Esophagus muscularis mucosa (tissue), 4 donors: ENCODE measurements around the gene KCNAB1. TPM values are rescaled to one million over a fixed set of nuclear protein-coding genes. Genes with fewer than 3 reads are reported as not detected.

Experiments
- DNase-seq: peaks from one replicate; pipeline ENCODE4 v3.0.0-alpha.2; 2017; ENCODE audit errors: extremely low spot score
- H3K27ac ChIP-seq, 4 donors: fragments of 200-600 bp; sonication (generic); replicated peaks in 1 of 4; 1 replicate in 3 of 4; 2 replicates in 1 of 4; pipeline ENCODE4 v1.5.1; 2016 to 2019; ENCODE audit warnings: mild to moderate bottlenecking in 1 of 4
- H3K27me3 ChIP-seq, 4 donors: fragments of 200-600 bp; sonication (generic); one replicate each; pipeline versions ENCODE4 v1.5.1 to v1.6.0; 2016 to 2019
- H3K36me3 ChIP-seq, 4 donors: fragments of 200-600 bp; sonication (generic); one replicate each; pipeline ENCODE4 v1.5.1; 2016 to 2019
- H3K4me1 ChIP-seq, 4 donors: fragments of 200-600 bp; sonication (generic); one replicate each; pipeline ENCODE4 v1.5.1; 2016 to 2019
- H3K4me3 ChIP-seq, 4 donors: fragments of 200-600 bp; sonication (generic); 1 replicate in 2 of 4; 2 replicates in 2 of 4; pipeline ENCODE4 v1.5.1; 2016 to 2019; ENCODE audit warnings: mild to moderate bottlenecking in 4 of 4, moderate library complexity in 1 of 4
- H3K9me3 ChIP-seq, 4 donors: fragments of 200-600 bp; sonication (generic); 1 replicate in 3 of 4; 2 replicates in 1 of 4; pipeline ENCODE4 v1.5.1; 2016 to 2019
- CTCF ChIP-seq, 3 experiments: fragments of 200-600 bp in 2 of 3; fragments of 450-650 bp in 1 of 3; sonication (generic) in 2 of 3; IDR thresholded peaks; one replicate each; pipeline ENCODE4 v1.5.1; 2017 to 2019; ENCODE audit warnings: antibody characterized with exemption in 3 of 3, mild to moderate bottlenecking in 2 of 3, moderate library complexity in 1 of 3
- EP300 ChIP-seq: sonication (generic); formaldehyde crosslinking; IDR thresholded peaks from one replicate; pipeline ENCODE4 v1.6.1; 2017; ENCODE audit warnings: antibody characterized with exemption
- POLR2A ChIP-seq: fragments of 450-650 bp; IDR thresholded peaks from one replicate; pipeline ENCODE4 v1.6.1; 2017; ENCODE audit warnings: antibody characterized with exemption, moderate library complexity, mild to moderate bottlenecking, low read depth
- POLR2AphosphoS5 ChIP-seq, 2 donors: sonication (generic); formaldehyde crosslinking; IDR thresholded peaks; one replicate each; pipeline ENCODE4 v1.6.1; 2017; ENCODE audit warnings: antibody characterized with exemption in 2 of 2
- WGBS: methylation state at CpG from one replicate; pipeline ENCODE4 v1.1.5; 2018; 5-methylcytosine and 5-hydroxymethylcytosine counted together
- intact Hi-C: fragments of 100-400 bp; cut with DNase I; formaldehyde crosslinking; loops from one replicate; pipeline ENCODE4 v1.15.1; 2023
- total RNA-seq, 4 donors: library from RNA; depleted of rRNA; stranded (reverse); fragments of >200 nt; gene quantifications; one replicate each; pipeline versions ENCODE4 v1.1.0 to v1.2.1, GENCODE V29; 2016

The KCNAB1 gene
- total RNA-seq, 4 donors from 2014 or later: 0.83 to 5.9 (median 2.3) TPM

- TF ChIP-seq POLR2AphosphoS5 (IDR thresholded peaks at IDR 0.05) (no peak), CTCF (IDR thresholded peaks at IDR 0.05) (no peak), POLR2A (no peak), EP300 (no peak)
- 88% methylated on average over 5 of the region's 5 CpGs for WGBS
- H3K4me1 ChIP-seq: peaks cover 0 to 8% (median 8%) of the 10 kb centered on the region in 4 donors
These were observed 233.2 kb downstream of the KCNAB1 start for GRCh38 chr3:156353563-156353962.

DNA sequence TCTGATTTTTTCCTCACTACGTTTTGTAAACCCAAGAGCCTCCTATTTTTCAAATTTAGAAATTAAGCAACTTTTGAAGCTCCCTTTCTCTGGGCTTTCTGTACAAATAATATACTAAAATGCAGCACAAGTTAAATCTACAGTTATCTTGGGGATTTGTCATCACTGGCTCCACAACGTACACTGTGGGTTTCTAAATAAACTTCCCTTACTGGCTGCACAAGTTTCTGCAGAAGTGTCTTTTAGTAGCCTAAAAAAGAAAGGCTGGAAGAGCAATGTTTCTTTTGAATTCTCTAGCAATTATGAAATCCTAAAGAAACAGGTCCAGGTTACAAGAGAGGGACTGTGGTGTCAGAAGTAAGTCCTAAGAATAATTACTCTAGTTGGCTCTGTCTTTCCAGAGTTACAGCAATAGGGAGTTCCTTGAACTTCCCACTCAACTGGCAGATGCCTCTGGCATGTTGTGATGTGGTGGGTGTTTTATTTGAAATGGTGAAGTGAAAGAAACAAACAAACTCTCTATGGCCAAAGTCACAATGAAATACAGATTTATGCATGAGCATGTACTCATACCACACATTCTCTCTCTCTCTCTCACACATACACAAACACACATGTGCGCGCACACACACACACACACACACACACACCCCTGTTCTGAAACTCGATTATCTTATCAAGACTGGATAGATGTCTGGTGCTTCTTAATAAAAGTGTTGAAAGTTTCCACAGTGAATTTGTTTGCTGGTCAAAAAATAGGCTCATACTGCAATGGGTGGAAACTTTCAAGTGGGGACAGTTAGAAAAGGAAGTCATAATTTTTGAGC is 236.4 kb downstream of the KCNAB1 start:
- Histone ChIP-seq H3K27me3 (no peaks in the 10 kb centered on the region), H3K9me3 (no peaks in the 10 kb centered on the region), H3K36me3 (no peaks in the 10 kb centered on the region), H3K4me1 (peaks cover 0 to 8% (median 8%) of the 10 kb centered on the region in 4 donors), H3K27ac (no peak overlapping the region), H3K4me3 (no peak overlapping the region)
- TF ChIP-seq POLR2AphosphoS5 (IDR thresholded peaks at IDR 0.05): no peak
- TF ChIP-seq EP300: no peak
- TF ChIP-seq POLR2A: no peak
- TF ChIP-seq CTCF (IDR thresholded peaks at IDR 0.05): no peak
- intact Hi-C loops: no loop called here
- DNase-seq: no peak
- WGBS: 58% methylated on average over 5 of the region's 5 CpGs

More at GRCh38 chr3:156353563-156353962, 233.2 kb downstream of the KCNAB1 start:
- no peak for DNase-seq
- H3K36me3 ChIP-seq: no peaks in the 10 kb centered on the region
- H3K27ac ChIP-seq: no peak overlapping the region
- no peaks in the 10 kb centered on the region for H3K9me3 ChIP-seq
- no peak overlapping the region for H3K4me3 ChIP-seq
- no peaks in the 10 kb centered on the region for H3K27me3 ChIP-seq
- intact Hi-C loops: no loop called here

DNA sequence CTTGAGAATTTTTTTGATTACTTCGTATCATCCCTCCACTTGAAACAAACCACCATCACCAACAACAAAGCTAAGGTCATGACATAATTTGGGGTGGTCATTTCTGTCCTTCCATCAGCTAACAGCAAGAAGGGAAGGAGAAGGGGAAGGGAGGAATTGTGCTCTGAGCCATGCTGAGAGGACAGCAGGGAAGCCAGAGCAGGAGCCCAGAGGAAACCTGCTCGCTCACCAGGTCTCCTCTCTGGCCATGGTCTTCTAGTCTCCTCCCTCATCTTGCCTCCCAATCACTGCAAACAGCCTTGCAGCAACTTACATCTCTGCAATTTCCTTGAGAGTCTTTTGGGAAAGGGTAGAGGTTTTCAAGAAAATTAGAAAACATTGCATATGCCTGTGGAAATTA is 237.9 kb downstream of the KCNAB1 start:
- H3K4me1 ChIP-seq: peaks cover 0 to 8% (median 8%) of the 10 kb centered on the region in 4 donors
- DNase-seq: no peak
- no peak overlapping the region for H3K27ac ChIP-seq
- no peak overlapping the region for H3K4me3 ChIP-seq
- TF ChIP-seq EP300: no peak
- TF ChIP-seq POLR2AphosphoS5 (IDR thresholded peaks at IDR 0.05): no peak
- no peak for TF ChIP-seq POLR2A
- no peak for TF ChIP-seq CTCF (IDR thresholded peaks at IDR 0.05)
- WGBS: 88% methylated on average over 2 of the region's 2 CpGs
- intact Hi-C loops: no loop called here
- H3K36me3 ChIP-seq: no peaks in the 10 kb centered on the region
- no peaks in the 10 kb centered on the region for H3K27me3 ChIP-seq
- H3K9me3 ChIP-seq: no peaks in the 10 kb centered on the region

DNA sequence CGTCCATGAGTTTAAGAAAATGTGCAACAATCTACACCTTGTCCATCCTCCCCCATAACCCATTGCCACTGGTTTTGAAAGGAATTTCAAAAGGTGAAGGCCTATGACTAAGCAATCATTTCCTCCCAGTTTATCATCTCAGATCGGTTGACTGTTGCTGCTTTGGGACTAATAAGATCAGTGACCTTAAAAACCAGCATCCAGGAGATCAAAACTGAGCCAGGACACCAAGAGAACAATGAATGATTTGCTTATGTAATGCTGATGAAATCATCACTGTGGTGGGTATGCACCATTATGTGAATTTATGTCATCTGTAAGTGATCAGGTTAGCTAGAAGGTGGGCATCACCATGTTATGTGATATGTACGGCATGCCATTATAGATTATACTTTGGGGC is 239.0 kb downstream of the KCNAB1 start:
- no peak overlapping the region for H3K27ac ChIP-seq
- no peaks in the 10 kb centered on the region for H3K36me3 ChIP-seq
- intact Hi-C loops: no loop called here
- TF ChIP-seq CTCF (IDR thresholded peaks at IDR 0.05): no peak
- no peak for TF ChIP-seq POLR2AphosphoS5 (IDR thresholded peaks at IDR 0.05)
- no peak for TF ChIP-seq EP300
- TF ChIP-seq POLR2A: no peak
- DNase-seq: no peak
- 82% methylated on average over 3 of the region's 3 CpGs for WGBS
- H3K9me3 ChIP-seq: no peaks in the 10 kb centered on the region
- H3K4me3 ChIP-seq: no peak overlapping the region
- H3K4me1 ChIP-seq: peaks cover 0 to 8% (median 8%) of the 10 kb centered on the region in 4 donors
- no peaks in the 10 kb centered on the region for H3K27me3 ChIP-seq
